ENCODE results near the gene FOXR1. TPM values are rescaled to one million over a fixed set of nuclear protein-coding genes. Genes with fewer than 3 reads are reported as not detected.

FOXR1 gene
- not detected in 5 replicates for total RNA-seq (2022; extraction: Qiagen RNA extraction; ENCODE audit: low read depth)

GRCh38 chr11:118971646-118972045 lies at the start of gene FOXR1:
Gene FOXR1, plus strand, starts transcription at chr11:118971761. Its CDS starts 171 bp downstream, at chr11:118971932.

GRCh38 chr11:118956094-118956846 lies 15.3 kb upstream of the FOXR1 start, which contains the start of gene UPK2:
Gene UPK2, plus strand, starts transcription at chr11:118956298. Its CDS starts 53 bp downstream, at chr11:118956351.

GRCh38 chr11:118997627-118998387 lies 26.2 kb downstream of the FOXR1 start, which contains the start of gene CENATAC:
Gene CENATAC, plus strand, starts transcription at chr11:118998138. Its CDS starts 60 bp downstream, at chr11:118998198.

GRCh38 chr11:119018074-119018938 lies 46.7 kb downstream of the FOXR1 start, which contains the start of the genes RPS25 and TRAPPC4:
Gene RPS25, minus strand, starts transcription at chr11:119018343. Its CDS starts 59 bp downstream, at chr11:119018284.
Gene TRAPPC4, plus strand, starts transcription at chr11:119018766. Its CDS starts 30 bp downstream, at chr11:119018796.

GRCh38 chr11:119030329-119031047 lies 58.9 kb downstream of the FOXR1 start, which contains the start of gene SLC37A4:
Gene SLC37A4, minus strand, starts transcription at chr11:119030877.

Other genes starting within 250 kb of the FOXR1 start
- 19.0 to 31.5 TPM (median 24.5 TPM) in 5 replicates for gene DDX6, start 180.6 kb upstream of the FOXR1 start, total RNA-seq (2022; extraction: Qiagen RNA extraction; ENCODE audit: low read depth)
- gene CXCR5, start 87.9 kb upstream of the FOXR1 start, total RNA-seq (2022; extraction: Qiagen RNA extraction; ENCODE audit: low read depth), result 0.06 to 0.26 TPM (median 0.14 TPM) in 5 replicates
- 126 to 208 TPM (median 188 TPM) in 5 replicates for gene BCL9L, start 45.8 kb upstream of the FOXR1 start, total RNA-seq (2022; extraction: Qiagen RNA extraction; ENCODE audit: low read depth)
- 0.41 to 1.1 TPM (median 0.70 TPM) in 5 replicates for gene UPK2, start 15.5 kb upstream of the FOXR1 start, total RNA-seq (2022; extraction: Qiagen RNA extraction; ENCODE audit: low read depth)
- 10.7 to 16.4 TPM (median 12.1 TPM) in 5 replicates for gene CENATAC, start 26.4 kb downstream of the FOXR1 start, total RNA-seq (2022; extraction: Qiagen RNA extraction; ENCODE audit: low read depth)
- 809 to 1,089 TPM (median 832 TPM) in 5 replicates for gene RPS25, start 46.6 kb downstream of the FOXR1 start, total RNA-seq (2022; extraction: Qiagen RNA extraction; ENCODE audit: low read depth)
- gene TRAPPC4, start 47.0 kb downstream of the FOXR1 start, total RNA-seq (2022; extraction: Qiagen RNA extraction; ENCODE audit: low read depth), result 57.3 to 62.5 TPM (median 60.8 TPM) in 5 replicates
- gene SLC37A4, start 59.1 kb downstream of the FOXR1 start, total RNA-seq (2022; extraction: Qiagen RNA extraction; ENCODE audit: low read depth), result 10.4 to 12.9 TPM (median 12.2 TPM) in 5 replicates
- 40.5 to 46.9 TPM (median 45.4 TPM) in 5 replicates for gene HYOU1, start 85.4 kb downstream of the FOXR1 start, total RNA-seq (2022; extraction: Qiagen RNA extraction; ENCODE audit: low read depth)
- 11.2 to 13.2 TPM (median 11.8 TPM) in 5 replicates for gene VPS11, start 96.1 kb downstream of the FOXR1 start, total RNA-seq (2022; extraction: Qiagen RNA extraction; ENCODE audit: low read depth)
- gene HMBS, start 113.1 kb downstream of the FOXR1 start, total RNA-seq (2022; extraction: Qiagen RNA extraction; ENCODE audit: low read depth), result 46.9 to 53.3 TPM (median 50.0 TPM) in 5 replicates
- 34.8 to 40.4 TPM (median 38.9 TPM) in 5 replicates for gene DPAGT1, start 130.1 kb downstream of the FOXR1 start, total RNA-seq (2022; extraction: Qiagen RNA extraction; ENCODE audit: low read depth)
- 3.1 to 5.6 TPM (median 5.4 TPM) in 5 replicates for gene C2CD2L, start 135.6 kb downstream of the FOXR1 start, total RNA-seq (2022; extraction: Qiagen RNA extraction; ENCODE audit: low read depth)
- 8.1 to 11.2 TPM (median 10.1 TPM) in 5 replicates for gene HINFP, start 149.8 kb downstream of the FOXR1 start, total RNA-seq (2022; extraction: Qiagen RNA extraction; ENCODE audit: low read depth)
- 0.24 to 0.37 TPM (median 0.30 TPM) in 5 replicates for gene ABCG4, start 177.3 kb downstream of the FOXR1 start, total RNA-seq (2022; extraction: Qiagen RNA extraction; ENCODE audit: low read depth)
- 9.2 to 11.5 TPM (median 10.2 TPM) in 5 replicates for gene NLRX1, start 197.0 kb downstream of the FOXR1 start, total RNA-seq (2022; extraction: Qiagen RNA extraction; ENCODE audit: low read depth)
- gene NHERF4, start 213.7 kb downstream of the FOXR1 start, total RNA-seq (2022; extraction: Qiagen RNA extraction; ENCODE audit: low read depth), result 0.08 to 0.34 TPM (median 0.30 TPM) in 3 of 5 replicates, not detected in the others
- gene CBL, start 234.6 kb downstream of the FOXR1 start, total RNA-seq (2022; extraction: Qiagen RNA extraction; ENCODE audit: low read depth), result 5.4 to 9.4 TPM (median 8.4 TPM) in 5 replicates